BLaER1 treated with 17β-estradiol and CSF1 and Interleukin-3, amounts not matched to agents 10 nM and 100 nM (cell line): ENCODE data around the gene IGSF9B.
"Not testable (repeated sequence)": the region's sequence is repeated elsewhere in the genome, so short reads cannot be mapped to it uniquely, and the experiment has no call there.

Experiments
- H3K27ac ChIP-seq, 11 experiments: shearing (Covaris generic); formaldehyde crosslinking; 2 replicates each; pipeline ENCODE4 v1.8.1; 2022
- H3K27me3 ChIP-seq, 11 experiments: shearing (Covaris generic); formaldehyde crosslinking; 2 replicates each; pipeline ENCODE4 v1.8.1; 2022
- H3K36me3 ChIP-seq, 11 experiments: shearing (Covaris generic); formaldehyde crosslinking; 2 replicates each; pipeline ENCODE4 v1.8.1; 2022
- H3K4me1 ChIP-seq, 10 experiments: shearing (Covaris generic); formaldehyde crosslinking; 2 replicates each; pipeline ENCODE4 v1.8.1; 2022
- H3K4me2 ChIP-seq, 11 experiments: shearing (Covaris generic); formaldehyde crosslinking; 2 replicates each; pipeline ENCODE4 v1.8.1; 2022
- H3K4me3 ChIP-seq, 10 experiments: shearing (Covaris generic); formaldehyde crosslinking; 2 replicates each; pipeline ENCODE4 v1.8.1; 2022
- H3K9ac ChIP-seq, 11 experiments: shearing (Covaris generic); formaldehyde crosslinking; 2 replicates each; pipeline ENCODE4 v1.8.1; 2022
- H3K9me3 ChIP-seq, 11 experiments: shearing (Covaris generic); formaldehyde crosslinking; replicated peaks in 1 of 11; 2 replicates each; pipeline ENCODE4 v1.8.1; 2022
- H4K20me1 ChIP-seq, 11 experiments: shearing (Covaris generic); formaldehyde crosslinking; 2 replicates each; pipeline ENCODE4 v1.8.1; 2022
- Cebpa-rat ChIP-seq, 11 experiments: shearing (Covaris generic); IDR thresholded peaks; 2 replicates each; pipeline ENCODE4 v1.8.1; 2022

The IGSF9B gene, protein sequence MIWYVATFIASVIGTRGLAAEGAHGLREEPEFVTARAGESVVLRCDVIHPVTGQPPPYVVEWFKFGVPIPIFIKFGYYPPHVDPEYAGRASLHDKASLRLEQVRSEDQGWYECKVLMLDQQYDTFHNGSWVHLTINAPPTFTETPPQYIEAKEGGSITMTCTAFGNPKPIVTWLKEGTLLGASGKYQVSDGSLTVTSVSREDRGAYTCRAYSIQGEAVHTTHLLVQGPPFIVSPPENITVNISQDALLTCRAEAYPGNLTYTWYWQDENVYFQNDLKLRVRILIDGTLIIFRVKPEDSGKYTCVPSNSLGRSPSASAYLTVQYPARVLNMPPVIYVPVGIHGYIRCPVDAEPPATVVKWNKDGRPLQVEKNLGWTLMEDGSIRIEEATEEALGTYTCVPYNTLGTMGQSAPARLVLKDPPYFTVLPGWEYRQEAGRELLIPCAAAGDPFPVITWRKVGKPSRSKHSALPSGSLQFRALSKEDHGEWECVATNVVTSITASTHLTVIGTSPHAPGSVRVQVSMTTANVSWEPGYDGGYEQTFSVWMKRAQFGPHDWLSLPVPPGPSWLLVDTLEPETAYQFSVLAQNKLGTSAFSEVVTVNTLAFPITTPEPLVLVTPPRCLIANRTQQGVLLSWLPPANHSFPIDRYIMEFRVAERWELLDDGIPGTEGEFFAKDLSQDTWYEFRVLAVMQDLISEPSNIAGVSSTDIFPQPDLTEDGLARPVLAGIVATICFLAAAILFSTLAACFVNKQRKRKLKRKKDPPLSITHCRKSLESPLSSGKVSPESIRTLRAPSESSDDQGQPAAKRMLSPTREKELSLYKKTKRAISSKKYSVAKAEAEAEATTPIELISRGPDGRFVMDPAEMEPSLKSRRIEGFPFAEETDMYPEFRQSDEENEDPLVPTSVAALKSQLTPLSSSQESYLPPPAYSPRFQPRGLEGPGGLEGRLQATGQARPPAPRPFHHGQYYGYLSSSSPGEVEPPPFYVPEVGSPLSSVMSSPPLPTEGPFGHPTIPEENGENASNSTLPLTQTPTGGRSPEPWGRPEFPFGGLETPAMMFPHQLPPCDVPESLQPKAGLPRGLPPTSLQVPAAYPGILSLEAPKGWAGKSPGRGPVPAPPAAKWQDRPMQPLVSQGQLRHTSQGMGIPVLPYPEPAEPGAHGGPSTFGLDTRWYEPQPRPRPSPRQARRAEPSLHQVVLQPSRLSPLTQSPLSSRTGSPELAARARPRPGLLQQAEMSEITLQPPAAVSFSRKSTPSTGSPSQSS (N-terminal part only)

DNA sequence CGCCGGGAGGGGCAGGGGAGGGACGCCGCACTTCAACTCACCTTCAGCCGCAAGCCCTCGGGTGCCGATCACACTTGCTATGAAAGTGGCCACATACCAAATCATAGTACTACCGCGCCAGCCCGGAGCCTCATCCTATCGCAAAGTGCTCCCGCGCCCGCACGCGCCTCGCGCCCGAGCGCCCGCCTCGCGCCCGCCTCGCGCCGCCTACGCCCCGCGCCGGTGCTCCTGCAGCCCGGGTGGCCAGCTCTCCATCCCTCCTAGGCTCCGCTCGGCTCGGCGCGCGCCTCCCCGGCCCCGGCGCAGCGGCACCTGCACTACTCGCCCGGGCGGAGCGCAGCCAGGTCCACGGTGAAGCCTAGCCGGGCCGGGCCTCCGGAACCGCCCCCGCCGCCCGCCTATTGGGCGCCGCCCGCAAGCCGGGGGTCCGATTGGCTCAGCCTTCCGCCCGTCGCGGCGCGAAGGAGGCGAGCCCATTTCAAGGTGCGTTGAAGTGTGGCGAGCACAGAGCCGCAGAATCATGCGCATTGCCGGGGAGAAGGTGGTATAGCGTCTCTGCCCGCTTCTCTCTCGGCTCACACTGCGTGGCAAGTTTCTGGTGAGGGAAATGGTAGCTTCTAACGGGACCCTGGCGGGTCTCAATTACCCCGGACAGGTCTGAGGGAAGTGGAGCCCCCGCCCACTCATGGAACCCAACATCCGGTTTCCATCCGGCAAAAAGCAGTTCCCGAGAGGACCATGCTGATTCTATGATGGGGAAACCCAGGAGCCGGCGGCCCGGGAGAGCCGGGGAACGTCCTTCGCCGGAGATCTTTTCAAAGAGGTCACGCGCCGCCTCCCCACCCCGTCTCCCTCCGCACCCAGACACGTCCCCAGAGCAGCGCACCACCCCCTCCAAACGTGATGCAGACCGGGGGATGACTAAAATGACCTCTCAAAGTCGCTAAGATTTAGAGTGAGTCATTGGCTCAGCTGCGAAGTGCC lies at the start of gene IGSF9B:
TSS of gene IGSF9B (minus strand) at position 319 of the 984 bp plus-strand sequence. CDS start at position 105, 214 bp downstream.
- peak within 1 kb of the TSS; percentile 56 to 80 (median 75) for H3K4me2 ChIP-seq
- peaks cover 0 to 6% (median 0%) of the 10 kb centered on the region in 11 experiments; a peak in 5 of 22 replicates for H3K9me3 ChIP-seq
- H3K27me3 ChIP-seq: peaks cover 0 to 13% (median 0%) of the 10 kb centered on the region in 11 experiments; a peak in 6 of 22 replicates
- peaks cover 0 to 26% (median 14%) of the 10 kb centered on the region in 10 experiments; a peak in 16 of 20 replicates for H3K4me1 ChIP-seq
- H3K27ac ChIP-seq: no peak within 1 kb of the TSS
- no peak within 1 kb of the TSS for H3K9ac ChIP-seq
- H3K4me3 ChIP-seq: peak within 1 kb of the TSS; percentile 40 to 64 (median 52)
- no peak for TF ChIP-seq Cebpa-rat (IDR thresholded peaks at IDR 0.05)
- H3K36me3 ChIP-seq: no peaks in the 10 kb centered on the region
- peaks cover 0 to 8% (median 0%) of the 10 kb centered on the region in 11 experiments; a peak in 2 of 22 replicates for H4K20me1 ChIP-seq

DNA sequence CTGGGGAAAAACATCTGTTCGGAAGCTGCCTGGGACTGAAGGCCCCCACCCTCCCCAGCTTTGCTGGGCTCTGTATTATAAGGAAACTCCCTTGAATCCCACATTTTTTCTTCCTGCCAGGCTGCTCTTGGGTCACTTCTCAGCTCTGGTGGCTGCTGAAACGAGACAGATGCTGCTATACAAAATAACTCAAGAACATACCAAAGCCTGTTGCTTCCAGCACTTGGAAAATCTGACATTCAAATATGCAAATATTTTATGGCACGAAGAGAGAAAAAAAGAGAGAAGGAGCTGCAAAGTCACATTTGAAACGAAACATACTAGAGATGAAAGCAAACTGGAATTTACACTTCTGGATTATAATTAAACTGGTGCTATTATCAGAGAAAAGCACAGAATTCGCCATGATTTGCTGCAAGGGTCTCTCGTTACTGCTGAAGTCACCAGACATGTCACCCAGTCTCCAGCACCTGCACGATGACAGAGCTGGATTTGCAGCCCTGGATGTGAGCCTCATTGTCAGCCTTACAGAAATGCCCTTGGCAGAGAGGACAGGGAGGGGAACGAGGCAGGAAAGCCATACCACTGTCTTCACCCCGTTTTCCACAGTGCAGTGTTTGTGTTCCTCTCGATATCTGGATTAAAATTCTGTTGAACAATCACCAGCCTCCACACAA lies 47.9 kb upstream of the IGSF9B start:
- no peaks in the 10 kb centered on the region for H3K27me3 ChIP-seq
- H3K36me3 ChIP-seq: no peaks in the 10 kb centered on the region
- H3K4me2 ChIP-seq: no peak overlapping the region
- no peaks in the 10 kb centered on the region; a peak in 1 of 22 replicates for H3K9me3 ChIP-seq
- H3K4me1 ChIP-seq: peaks cover 0 to 31% (median 11%) of the 10 kb centered on the region in 10 experiments; a peak in 17 of 20 replicates
- H3K4me3 ChIP-seq: no peak overlapping the region
- H3K27ac ChIP-seq: no peak overlapping the region
- H4K20me1 ChIP-seq: no peaks in the 10 kb centered on the region
- no peak overlapping the region for H3K9ac ChIP-seq
- no peak for TF ChIP-seq Cebpa-rat (IDR thresholded peaks at IDR 0.05)

DNA sequence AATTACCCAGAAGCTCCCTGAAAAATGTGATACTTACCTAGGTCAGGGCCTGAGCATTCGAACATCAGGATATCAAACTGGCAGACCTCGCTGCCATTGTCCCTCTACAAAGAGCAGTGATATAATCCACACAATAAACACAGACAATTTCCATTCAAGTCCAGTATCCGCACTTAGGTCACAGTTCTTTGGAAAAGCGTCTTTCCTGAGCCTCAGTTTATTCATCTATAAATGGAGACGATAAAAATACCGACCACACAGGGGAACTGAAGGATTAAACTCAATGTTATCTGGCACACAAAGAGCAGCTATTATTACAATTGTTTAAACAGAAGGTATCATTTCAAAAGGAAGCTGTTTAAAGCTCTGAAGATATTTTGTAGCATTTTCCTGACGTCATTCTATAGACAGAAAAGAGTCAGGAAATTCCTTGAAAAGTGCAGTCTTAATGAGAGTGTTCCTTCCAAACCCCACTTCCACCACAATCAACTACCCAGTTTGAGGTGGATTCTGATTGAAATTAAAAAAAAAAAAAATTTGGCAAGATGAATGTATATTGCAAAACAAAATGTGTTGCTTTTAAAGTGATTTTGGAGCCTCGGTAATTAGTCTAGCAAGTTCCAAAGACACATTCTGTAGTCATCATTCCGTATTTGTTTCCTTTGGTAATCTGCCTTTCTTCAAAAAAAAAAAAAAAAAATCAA lies 47.2 kb upstream of the IGSF9B start:
- TF ChIP-seq Cebpa-rat (IDR thresholded peaks at IDR 0.05): no peak
- Histone ChIP-seq H3K9me3 (no peaks in the 10 kb centered on the region; a peak in 1 of 22 replicates), H4K20me1 (no peaks in the 10 kb centered on the region), H3K36me3 (no peaks in the 10 kb centered on the region), H3K27ac (no peak overlapping the region), H3K4me2 (no peak overlapping the region), H3K4me3 (no peak overlapping the region), H3K27me3 (no peaks in the 10 kb centered on the region), H3K9ac (no peak overlapping the region), H3K4me1 (peaks cover 0 to 37% (median 18%) of the 10 kb centered on the region in 10 experiments; a peak in 17 of 20 replicates)

DNA sequence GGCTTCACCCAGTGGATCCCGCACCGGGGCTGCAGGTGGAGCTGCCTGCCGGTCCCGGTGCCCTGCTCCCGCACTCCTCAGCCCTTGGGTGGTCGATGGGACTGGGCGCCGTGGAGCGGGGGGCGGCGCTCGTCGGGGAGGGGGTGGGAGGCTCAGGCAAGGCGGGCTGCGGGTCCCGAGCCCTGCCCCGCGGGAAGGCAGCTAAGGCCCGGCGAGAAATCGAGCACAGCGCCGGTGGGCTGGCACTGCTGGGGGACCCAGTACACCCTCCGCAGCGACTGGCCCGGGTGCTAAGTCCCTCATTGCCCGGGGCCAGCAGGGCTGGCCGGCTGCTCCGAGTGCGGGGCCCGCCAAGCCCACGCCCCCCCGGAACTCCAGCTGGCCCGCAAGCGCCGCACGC lies 46.1 kb upstream of the IGSF9B start:
- not testable (repeated sequence) for H3K27ac ChIP-seq, H3K4me3 ChIP-seq, H3K4me2 ChIP-seq, H4K20me1 ChIP-seq, H3K27me3 ChIP-seq, H3K36me3 ChIP-seq, H3K9ac ChIP-seq, H3K9me3 ChIP-seq
- peaks cover 0 to 40% (median 22%) of the 10 kb centered on the region in 10 experiments; a peak in 17 of 20 replicates for H3K4me1 ChIP-seq

DNA sequence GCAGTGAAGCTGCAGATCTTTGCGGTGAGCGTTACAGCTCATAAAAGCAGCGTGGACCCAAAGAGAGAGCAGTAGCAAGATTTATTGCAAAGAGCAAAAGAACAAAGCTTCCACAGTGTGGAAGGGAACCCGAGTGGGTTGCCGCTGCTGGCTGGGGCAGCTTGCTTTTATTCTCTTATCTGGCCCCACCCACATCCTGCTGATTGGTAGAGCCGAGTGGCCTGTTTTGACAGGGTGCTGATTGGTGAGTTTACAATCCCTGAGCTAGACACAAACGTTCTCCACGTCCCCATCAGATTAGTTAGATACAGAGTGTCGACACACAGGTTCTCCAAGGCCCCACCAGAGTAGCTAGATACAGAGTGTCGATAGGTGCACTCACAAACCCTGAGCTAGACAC lies 45.6 kb upstream of the IGSF9B start:
- H3K4me1 ChIP-seq: peaks cover 0 to 45% (median 27%) of the 10 kb centered on the region in 10 experiments; a peak in 17 of 20 replicates
- not testable (repeated sequence) for H3K4me3 ChIP-seq, H3K36me3 ChIP-seq, H3K27ac ChIP-seq, H3K4me2 ChIP-seq, H3K9me3 ChIP-seq, H3K9ac ChIP-seq, H3K27me3 ChIP-seq, H4K20me1 ChIP-seq

DNA sequence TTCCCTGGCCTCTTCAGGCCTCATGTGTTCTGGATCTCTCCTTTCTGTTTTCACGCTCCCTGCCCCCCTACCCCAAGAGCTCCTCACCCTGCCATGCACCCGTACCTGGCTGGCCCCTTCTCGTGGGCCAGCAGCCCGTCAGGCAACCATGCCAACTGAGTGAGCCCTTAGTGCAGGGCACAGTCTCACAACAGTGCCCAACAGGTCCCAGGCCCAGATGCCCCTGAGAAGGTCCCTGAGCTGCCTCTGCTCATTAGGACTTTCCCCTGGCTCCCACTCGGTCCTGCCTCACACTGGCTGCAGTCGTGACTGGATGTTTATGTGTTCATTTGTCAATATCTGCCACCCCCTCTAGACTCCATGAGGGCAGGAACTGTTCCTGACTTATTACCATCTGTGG lies 44.8 kb upstream of the IGSF9B start:
- Histone ChIP-seq H3K36me3 (no peaks in the 10 kb centered on the region), H3K27me3 (no peaks in the 10 kb centered on the region), H3K4me1 (peaks cover 0 to 50% (median 30%) of the 10 kb centered on the region in 10 experiments; a peak in 17 of 20 replicates), H3K9me3 (no peaks in the 10 kb centered on the region; a peak in 1 of 22 replicates), H3K27ac (no peak overlapping the region), H4K20me1 (no peaks in the 10 kb centered on the region), H3K4me3 (no peak overlapping the region), H3K4me2 (peak overlapping the region in 3 of 11 experiments; percentile 33 to 38 (median 37); a peak in 3 of 22 replicates), H3K9ac (no peak overlapping the region)
- no peak for TF ChIP-seq Cebpa-rat (IDR thresholded peaks at IDR 0.05)

DNA sequence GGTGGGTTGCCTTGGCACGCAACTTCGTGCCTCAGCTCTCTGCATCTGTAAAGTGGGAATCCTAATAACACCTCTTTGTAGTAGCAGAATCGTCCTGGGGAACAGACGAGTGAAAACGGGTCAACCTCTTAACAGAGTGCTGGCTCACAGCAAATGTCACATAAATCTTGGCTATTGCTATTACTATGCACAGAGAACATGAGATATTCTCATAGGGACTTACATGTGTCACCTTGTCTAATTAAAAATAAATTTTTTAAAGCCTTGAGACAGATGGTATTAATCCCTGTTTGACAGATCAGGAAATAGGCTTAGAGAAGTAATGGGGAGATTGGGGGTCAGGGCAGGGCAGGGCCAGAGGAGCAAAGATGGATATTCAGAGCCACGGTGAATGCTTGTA lies 44.3 kb upstream of the IGSF9B start:
- Histone ChIP-seq H3K4me2 (peak overlapping the region in 6 of 11 experiments; percentile 28 to 41 (median 35); a peak in 8 of 22 replicates), H3K9me3 (no peaks in the 10 kb centered on the region; a peak in 1 of 22 replicates), H3K27ac (no peak overlapping the region), H4K20me1 (no peaks in the 10 kb centered on the region), H3K4me1 (peaks cover 0 to 51% (median 30%) of the 10 kb centered on the region in 10 experiments; a peak in 17 of 20 replicates), H3K27me3 (no peaks in the 10 kb centered on the region), H3K4me3 (no peak overlapping the region), H3K9ac (no peak overlapping the region), H3K36me3 (no peaks in the 10 kb centered on the region)
- no peak for TF ChIP-seq Cebpa-rat (IDR thresholded peaks at IDR 0.05)
